OCI-LY1 (cell line): Measurements from ENCODE around the gene PJVK.

Experiments used
- H2AFZ ChIP-seq: fragments of 200-600 bp; sonication (generic), shearing (Covaris generic); 2 replicates; pipeline ENCODE4 v1.6.0; 2014; ENCODE audit warnings: antibody characterized with exemption, mild to moderate bottlenecking, low read length
- H3F3A ChIP-seq: fragments of 200-600 bp; sonication (generic), shearing (Covaris generic); 2 replicates; pipeline ENCODE4 v1.6.0; 2014; ENCODE audit warnings: mild to moderate bottlenecking, antibody characterized with exemption, low read length, moderate library complexity; ENCODE audit not compliant: insufficient read depth
- H3K27ac ChIP-seq: fragments of 200-600 bp; sonication (generic); 2 replicates; pipeline ENCODE4 v1.5.1; 2014; ENCODE audit warnings: low read length, mixed run types, mild to moderate bottlenecking, low read depth; ENCODE audit not compliant: poor library complexity, severe bottlenecking
- H3K27me3 ChIP-seq: fragments of 200-600 bp; sonication (generic); 2 replicates; pipeline ENCODE4 v1.6.0; 2014; ENCODE audit warnings: antibody characterized with exemption, mild to moderate bottlenecking, low read length, moderate library complexity; ENCODE audit not compliant: insufficient read depth
- H3K36me3 ChIP-seq: fragments of 200-600 bp; sonication (generic); 2 replicates; pipeline ENCODE4 v1.6.1; 2014; ENCODE audit warnings: mild to moderate bottlenecking, antibody characterized with exemption, low read length, moderate library complexity, mixed read lengths; ENCODE audit not compliant: insufficient read depth
- H3K4me1 ChIP-seq: fragments of 200-600 bp; sonication (generic); 2 replicates; pipeline ENCODE4 v1.5.1; 2014; ENCODE audit warnings: mild to moderate bottlenecking, low read length, moderate library complexity; ENCODE audit not compliant: insufficient read depth, severe bottlenecking
- H3K4me2 ChIP-seq: fragments of 200-600 bp; sonication (generic), shearing (Covaris generic); 2 replicates; pipeline ENCODE4 v1.6.1; 2014; ENCODE audit warnings: low read length
- H3K4me3 ChIP-seq: fragments of 200-600 bp; sonication (generic); 2 replicates; pipeline ENCODE4 v1.5.1; 2014; ENCODE audit warnings: low read length, low read depth, mild to moderate bottlenecking, mixed read lengths; ENCODE audit not compliant: poor library complexity, severe bottlenecking
- H3K79me2 ChIP-seq: fragments of 200-600 bp; shearing (Covaris generic); 2 replicates; pipeline ENCODE4 v1.6.1; 2016; ENCODE audit warnings: mixed run types, low read length, mixed read lengths; ENCODE audit not compliant: insufficient read depth
- H3K9ac ChIP-seq: fragments of 200-600 bp; sonication (generic), shearing (Covaris generic); 2 replicates; pipeline ENCODE4 v1.6.1; 2014; ENCODE audit warnings: mild to moderate bottlenecking, low read length, mixed read lengths
- H3K9me2 ChIP-seq: fragments of 200-600 bp; sonication (generic), shearing (Covaris generic); 2 replicates; pipeline ENCODE4 v1.6.1; 2014; ENCODE audit warnings: low read depth, mild to moderate bottlenecking, low read length, mixed read lengths
- H3K9me3 ChIP-seq: fragments of 200-600 bp; shearing (Covaris generic); 2 replicates; pipeline ENCODE4 v1.6.1; 2014; ENCODE audit warnings: low read length, mixed read lengths
- H4K20me1 ChIP-seq: fragments of 200-600 bp; sonication (generic), shearing (Covaris generic); 2 replicates; pipeline ENCODE4 v1.6.0; 2016; ENCODE audit warnings: mild to moderate bottlenecking, low read length; ENCODE audit not compliant: insufficient read depth
- CTCF ChIP-seq: fragments of 200-600 bp; sonication (generic), shearing (Covaris generic); IDR thresholded peaks from 2 replicates; pipeline ENCODE4 v1.5.1; 2017; ENCODE audit warnings: mild to moderate bottlenecking, antibody characterized with exemption, low read length, moderate library complexity, mixed read lengths
- EZH2 ChIP-seq: fragments of 200-600 bp; sonication (generic), shearing (Covaris generic); IDR thresholded peaks from 2 replicates; pipeline ENCODE4 v1.8.0; 2017; ENCODE audit warnings: borderline replicate concordance, mixed run types, mild to moderate bottlenecking, antibody characterized with exemption, low read length, moderate library complexity, mixed read lengths

PJVK gene

GRCh38 chr2:178426388-178426787 is 24.8 kb upstream of the PJVK start:
- peaks cover 49% of the 10 kb centered on the region for H3K36me3 ChIP-seq
- no peaks in the 10 kb centered on the region for H3F3A ChIP-seq
- H3K4me3 ChIP-seq = no peak overlapping the region
- no peak overlapping the region for H3K9ac ChIP-seq
- H3K79me2 ChIP-seq = no peaks in the 10 kb centered on the region
- H3K4me1 ChIP-seq = no peaks in the 10 kb centered on the region
- TF ChIP-seq EZH2 (no peak), CTCF (no peak)
- H3K9me2 ChIP-seq = no peaks in the 10 kb centered on the region
- H3K9me3 ChIP-seq = peaks cover 7% of the 10 kb centered on the region; the same call in 1 of the 2 replicates
- H3K27me3 ChIP-seq = no peaks in the 10 kb centered on the region
- no peaks in the 10 kb centered on the region for H4K20me1 ChIP-seq
- H3K4me2 ChIP-seq = no peak overlapping the region
- no peak overlapping the region for H2AFZ ChIP-seq
- H3K27ac ChIP-seq = no peak overlapping the region

- Histone ChIP-seq H3K4me2 (no peak overlapping the region), H3K4me1 (no peaks in the 10 kb centered on the region), H4K20me1 (no peaks in the 10 kb centered on the region), H3K27me3 (no peaks in the 10 kb centered on the region), H3K9me2 (no peaks in the 10 kb centered on the region), H3K9me3 (peaks cover 7% of the 10 kb centered on the region; the same call in 1 of the 2 replicates), H3K4me3 (no peak overlapping the region), H3K27ac (no peak overlapping the region), H3K9ac (no peak overlapping the region), H3K36me3 (peaks cover 60% of the 10 kb centered on the region), H2AFZ (no peak overlapping the region), H3K79me2 (no peaks in the 10 kb centered on the region), H3F3A (no peaks in the 10 kb centered on the region)
- TF ChIP-seq CTCF = no peak
- TF ChIP-seq EZH2 = no peak
Measured at GRCh38 chr2:178427458-178427857, 23.7 kb upstream of the PJVK start.

GRCh38 chr2:178428396-178428806 is 22.8 kb upstream of the PJVK start:
- no peak overlapping the region for H2AFZ ChIP-seq
- peaks cover 7% of the 10 kb centered on the region; the same call in 1 of the 2 replicates for H3K9me3 ChIP-seq
- H3K27me3 ChIP-seq = no peaks in the 10 kb centered on the region
- no peak overlapping the region for H3K4me3 ChIP-seq
- H3F3A ChIP-seq = no peaks in the 10 kb centered on the region
- TF ChIP-seq CTCF (no peak), EZH2 (no peak)
- no peaks in the 10 kb centered on the region for H3K79me2 ChIP-seq
- H4K20me1 ChIP-seq = no peaks in the 10 kb centered on the region
- peaks cover 69% of the 10 kb centered on the region for H3K36me3 ChIP-seq
- no peak overlapping the region for H3K27ac ChIP-seq
- H3K4me2 ChIP-seq = no peak overlapping the region
- no peak overlapping the region for H3K9ac ChIP-seq
- H3K4me1 ChIP-seq = no peaks in the 10 kb centered on the region
- H3K9me2 ChIP-seq = no peaks in the 10 kb centered on the region
